Measurements from ENCODE around the gene CACYBP. TPM values are rescaled to one million over a fixed set of nuclear protein-coding genes. Genes with fewer than 3 reads are reported as not detected.
A peak's percentile ranks its signal among the peaks of the same experiment; 100 is the strongest.
"Not testable (repeated sequence)": the region's sequence is repeated elsewhere in the genome, so short reads cannot be mapped to it uniquely, and the experiment has no call there.

The CACYBP gene
- total and polyA plus RNA-seq, 2 of the 13 experiments (the other 11 are each of a cell fraction or from before 2014, with no cell fraction given), result 18.4 to 183 TPM

DNA sequence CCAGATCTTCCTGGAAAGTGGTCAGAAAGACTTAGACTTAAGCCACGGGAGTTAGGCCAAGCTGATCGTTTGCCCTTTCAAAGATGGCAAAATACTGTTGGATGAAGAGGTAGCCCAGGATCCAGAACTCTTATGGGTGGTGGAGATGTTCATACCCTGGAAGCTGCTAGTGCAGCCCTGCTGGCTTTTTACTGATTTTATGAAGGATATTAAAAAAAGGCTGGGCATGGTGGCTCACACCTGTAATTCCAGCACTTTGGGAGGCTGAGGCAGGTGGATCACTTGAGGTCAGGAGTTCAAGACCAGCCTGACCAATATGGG, 24.1 kb downstream of the CACYBP start:
- TF ChIP-seq GTF3A (CRISPR knock-in tag; conservative IDR thresholded peaks at IDR 0.05) (0 out of 2 replicates have a peak, but pooled peaks have one; percentile 66), ZNF792 (CRISPR knock-in tag; IDR thresholded peaks at IDR 0.05) (0 out of 2 replicates have a peak, but pooled peaks have one; percentile 2)
- TF ChIP-seq, protein P1, sequence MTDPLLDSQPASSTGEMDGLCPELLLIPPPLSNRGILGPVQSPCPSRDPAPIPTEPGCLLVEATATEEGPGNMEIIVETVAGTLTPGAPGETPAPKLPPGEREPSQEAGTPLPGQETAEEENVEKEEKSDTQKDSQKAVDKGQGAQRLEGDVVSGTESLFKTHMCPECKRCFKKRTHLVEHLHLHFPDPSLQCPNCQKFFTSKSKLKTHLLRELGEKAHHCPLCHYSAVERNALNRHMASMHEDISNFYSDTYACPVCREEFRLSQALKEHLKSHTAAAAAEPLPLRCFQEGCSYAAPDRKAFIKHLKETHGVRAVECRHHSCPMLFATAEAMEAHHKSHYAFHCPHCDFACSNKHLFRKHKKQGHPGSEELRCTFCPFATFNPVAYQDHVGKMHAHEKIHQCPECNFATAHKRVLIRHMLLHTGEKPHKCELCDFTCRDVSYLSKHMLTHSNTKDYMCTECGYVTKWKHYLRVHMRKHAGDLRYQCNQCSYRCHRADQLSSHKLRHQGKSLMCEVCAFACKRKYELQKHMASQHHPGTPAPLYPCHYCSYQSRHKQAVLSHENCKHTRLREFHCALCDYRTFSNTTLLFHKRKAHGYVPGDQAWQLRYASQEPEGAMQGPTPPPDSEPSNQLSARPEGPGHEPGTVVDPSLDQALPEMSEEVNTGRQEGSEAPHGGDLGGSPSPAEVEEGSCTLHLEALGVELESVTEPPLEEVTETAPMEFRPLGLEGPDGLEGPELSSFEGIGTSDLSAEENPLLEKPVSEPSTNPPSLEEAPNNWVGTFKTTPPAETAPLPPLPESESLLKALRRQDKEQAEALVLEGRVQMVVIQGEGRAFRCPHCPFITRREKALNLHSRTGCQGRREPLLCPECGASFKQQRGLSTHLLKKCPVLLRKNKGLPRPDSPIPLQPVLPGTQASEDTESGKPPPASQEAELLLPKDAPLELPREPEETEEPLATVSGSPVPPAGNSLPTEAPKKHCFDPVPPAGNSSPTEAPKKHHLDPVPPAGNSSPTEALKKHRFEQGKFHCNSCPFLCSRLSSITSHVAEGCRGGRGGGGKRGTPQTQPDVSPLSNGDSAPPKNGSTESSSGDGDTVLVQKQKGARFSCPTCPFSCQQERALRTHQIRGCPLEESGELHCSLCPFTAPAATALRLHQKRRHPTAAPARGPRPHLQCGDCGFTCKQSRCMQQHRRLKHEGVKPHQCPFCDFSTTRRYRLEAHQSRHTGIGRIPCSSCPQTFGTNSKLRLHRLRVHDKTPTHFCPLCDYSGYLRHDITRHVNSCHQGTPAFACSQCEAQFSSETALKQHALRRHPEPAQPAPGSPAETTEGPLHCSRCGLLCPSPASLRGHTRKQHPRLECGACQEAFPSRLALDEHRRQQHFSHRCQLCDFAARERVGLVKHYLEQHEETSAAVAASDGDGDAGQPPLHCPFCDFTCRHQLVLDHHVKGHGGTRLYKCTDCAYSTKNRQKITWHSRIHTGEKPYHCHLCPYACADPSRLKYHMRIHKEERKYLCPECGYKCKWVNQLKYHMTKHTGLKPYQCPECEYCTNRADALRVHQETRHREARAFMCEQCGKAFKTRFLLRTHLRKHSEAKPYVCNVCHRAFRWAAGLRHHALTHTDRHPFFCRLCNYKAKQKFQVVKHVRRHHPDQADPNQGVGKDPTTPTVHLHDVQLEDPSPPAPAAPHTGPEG (CRISPR knock-in tag; IDR thresholded peaks at IDR 0.05), result 0 out of 2 replicates have a peak, but pooled peaks have one; percentile 14
- TF ChIP-seq, protein P2, sequence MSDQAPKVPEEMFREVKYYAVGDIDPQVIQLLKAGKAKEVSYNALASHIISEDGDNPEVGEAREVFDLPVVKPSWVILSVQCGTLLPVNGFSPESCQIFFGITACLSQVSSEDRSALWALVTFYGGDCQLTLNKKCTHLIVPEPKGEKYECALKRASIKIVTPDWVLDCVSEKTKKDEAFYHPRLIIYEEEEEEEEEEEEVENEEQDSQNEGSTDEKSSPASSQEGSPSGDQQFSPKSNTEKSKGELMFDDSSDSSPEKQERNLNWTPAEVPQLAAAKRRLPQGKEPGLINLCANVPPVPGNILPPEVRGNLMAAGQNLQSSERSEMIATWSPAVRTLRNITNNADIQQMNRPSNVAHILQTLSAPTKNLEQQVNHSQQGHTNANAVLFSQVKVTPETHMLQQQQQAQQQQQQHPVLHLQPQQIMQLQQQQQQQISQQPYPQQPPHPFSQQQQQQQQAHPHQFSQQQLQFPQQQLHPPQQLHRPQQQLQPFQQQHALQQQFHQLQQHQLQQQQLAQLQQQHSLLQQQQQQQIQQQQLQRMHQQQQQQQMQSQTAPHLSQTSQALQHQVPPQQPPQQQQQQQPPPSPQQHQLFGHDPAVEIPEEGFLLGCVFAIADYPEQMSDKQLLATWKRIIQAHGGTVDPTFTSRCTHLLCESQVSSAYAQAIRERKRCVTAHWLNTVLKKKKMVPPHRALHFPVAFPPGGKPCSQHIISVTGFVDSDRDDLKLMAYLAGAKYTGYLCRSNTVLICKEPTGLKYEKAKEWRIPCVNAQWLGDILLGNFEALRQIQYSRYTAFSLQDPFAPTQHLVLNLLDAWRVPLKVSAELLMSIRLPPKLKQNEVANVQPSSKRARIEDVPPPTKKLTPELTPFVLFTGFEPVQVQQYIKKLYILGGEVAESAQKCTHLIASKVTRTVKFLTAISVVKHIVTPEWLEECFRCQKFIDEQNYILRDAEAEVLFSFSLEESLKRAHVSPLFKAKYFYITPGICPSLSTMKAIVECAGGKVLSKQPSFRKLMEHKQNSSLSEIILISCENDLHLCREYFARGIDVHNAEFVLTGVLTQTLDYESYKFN (CRISPR knock-in tag; conservative IDR thresholded peaks at IDR 0.05), result 0 out of 2 replicates have a peak, but pooled peaks have one; percentile 7
- Histone ChIP-seq H3K27ac (ENCODE audit: extremely low read length, insufficient read depth, low read length) (peak overlapping the region; percentile 90), H2AFZ (ENCODE audit: low read length) (peak overlapping the region; percentile 94), H3K4me3 (replicated peaks in 1 of 3; ENCODE audit: insufficient read depth in 1 of 3, low read depth in 2 of 3, low read length in 3 of 3) (peak overlapping the region; percentile 40 to 99 (median 99)), H3K79me2 (ENCODE audit: insufficient read depth, low read length) (peaks cover 25% of the 10 kb centered on the region), H3K9ac (ENCODE audit: insufficient read depth, low read depth, low read length) (peak overlapping the region; percentile 98), H3K4me1 (ENCODE audit: insufficient read depth, low read length) (peaks cover 20% of the 10 kb centered on the region), H3K4me2 (ENCODE audit: low read depth, low read length) (peak overlapping the region; percentile 88)
- H3K27me3 ChIP-seq (ENCODE audit: control insufficient read depth in 1 of 2, insufficient read depth in 2 of 2, low read length in 2 of 2); DNase-seq (ENCODE audit: low spot score); H3K36me3 ChIP-seq (replicated peaks in 1 of 2; ENCODE audit: control insufficient read depth in 1 of 2, insufficient read depth in 2 of 2, low read length in 2 of 2); ATAC-seq; CTCF ChIA-PET (ENCODE audit: low intra/inter-chr PET ratio, low total read pairs); FAIRE-seq; H4K20me1 ChIP-seq (ENCODE audit: insufficient read depth, low read length); H3K9me3 ChIP-seq (ENCODE audit: low read length); intact Hi-C loops (cut with micrococcal nuclease; ENCODE audit: unreplicated experiment): not testable (repeated sequence)
- POLR2A ChIA-PET, result interaction anchor here (0.9 to 3.9 kb wide), 9 partner anchors 9 to 1156 kb away, joined by 3 to 124 read pairs (median 5); partner anchors contain the start of genes CACYBP, GAS5 and ZBTB37
- in situ Hi-C loops (cut with HindIII; ENCODE audit: extremely low pct_ligation_motif_present, low pct_unique_long_range_greater_than_20kb), result loop anchor here (10.0 kb wide), 1 partner anchor 301 kb away; no protein-coding TSS in a partner anchor
- TSS peak; percentile 99 for BruUV-seq (replicated peaks)
- WGBS (ENCODE audit: low lambda C conversion rate), result 45% methylated on average over 2 of the region's 2 CpGs

Data from HepG2 (cell line).